Loucy (cell line): ENCODE results near the gene C1QTNF5.

Source experiments
- H2AFZ ChIP-seq: fragments of 200-600 bp; sonication (generic); 2 replicates; pipeline ENCODE4 v1.6.0; 2016; ENCODE audit warnings: antibody characterized with exemption, mild to moderate bottlenecking, low read length, moderate library complexity
- H3F3A ChIP-seq: fragments of 200-600 bp; 2 replicates; pipeline ENCODE4 v1.6.0; 2016; ENCODE audit warnings: antibody characterized with exemption, low read depth, mild to moderate bottlenecking
- H3K27me3 ChIP-seq: fragments of 200-600 bp; sonication (generic); 2 replicates; pipeline ENCODE4 v1.6.1; 2014; ENCODE audit warnings: low read length, mild to moderate bottlenecking; ENCODE audit not compliant: insufficient read depth, poor library complexity, severe bottlenecking
- H3K36me3 ChIP-seq: fragments of 200-600 bp; sonication (generic); 2 replicates; pipeline ENCODE4 v1.6.1; 2016; ENCODE audit warnings: low read length; ENCODE audit not compliant: insufficient read depth
- H3K4me1 ChIP-seq: fragments of 200-600 bp; sonication (generic); 2 replicates; pipeline ENCODE4 v1.5.1; 2014; ENCODE audit warnings: low read length, mild to moderate bottlenecking; ENCODE audit not compliant: insufficient read depth, poor library complexity, severe bottlenecking
- H3K4me2 ChIP-seq: fragments of 200-600 bp; sonication (generic); 2 replicates; pipeline ENCODE4 v1.6.0; 2014; ENCODE audit warnings: antibody characterized with exemption, low read length, low read depth, mild to moderate bottlenecking; ENCODE audit not compliant: poor library complexity, severe bottlenecking
- H3K4me3 ChIP-seq: fragments of 200-600 bp; sonication (generic); 2 replicates; pipeline ENCODE4 v1.5.1; 2014; ENCODE audit warnings: low read length, mild to moderate bottlenecking, mixed read lengths; ENCODE audit not compliant: poor library complexity, severe bottlenecking
- H3K79me2 ChIP-seq: fragments of 200-600 bp; sonication (generic); 2 replicates; pipeline ENCODE4 v1.6.1; 2014; ENCODE audit warnings: low read length; ENCODE audit not compliant: insufficient read depth
- H3K9ac ChIP-seq: fragments of 200-600 bp; sonication (generic); 2 replicates; pipeline ENCODE4 v1.6.0; 2014; ENCODE audit warnings: mild to moderate bottlenecking, low read depth, low read length, moderate library complexity; ENCODE audit not compliant: poor library complexity, severe bottlenecking
- H3K9me2 ChIP-seq: fragments of 200-600 bp; sonication (generic); replicated peaks from 2 replicates; pipeline ENCODE4 v1.6.1; 2016; ENCODE audit warnings: low read depth, low read length, mixed read lengths
- H3K9me3 ChIP-seq: fragments of 200-600 bp; sonication (generic); 2 replicates; pipeline ENCODE4 v1.6.1; 2014; ENCODE audit warnings: mild to moderate bottlenecking, antibody characterized with exemption, low read length, low read depth; ENCODE audit not compliant: insufficient read depth
- H4K20me1 ChIP-seq: fragments of 200-600 bp; sonication (generic); 2 replicates; pipeline ENCODE4 v1.6.0; 2014; ENCODE audit warnings: antibody characterized with exemption, low read length, mild to moderate bottlenecking; ENCODE audit not compliant: insufficient read depth, poor library complexity, severe bottlenecking
- EZH2phosphoT487 ChIP-seq: fragments of 200-600 bp; IDR thresholded peaks from 2 replicates; pipeline ENCODE4 v1.6.1; 2018; ENCODE audit warnings: antibody characterized with exemption, mild to moderate bottlenecking, moderate library complexity, borderline replicate concordance
- TF ChIP-seq, protein P1 (sequence below): fragments of 200-600 bp; sonication (generic); conservative IDR thresholded peaks from 2 replicates; pipeline ENCODE4 v1.5.1; 2014; ENCODE audit warnings: mild to moderate bottlenecking, antibody characterized with exemption, low read length

C1QTNF5 gene

DNA sequence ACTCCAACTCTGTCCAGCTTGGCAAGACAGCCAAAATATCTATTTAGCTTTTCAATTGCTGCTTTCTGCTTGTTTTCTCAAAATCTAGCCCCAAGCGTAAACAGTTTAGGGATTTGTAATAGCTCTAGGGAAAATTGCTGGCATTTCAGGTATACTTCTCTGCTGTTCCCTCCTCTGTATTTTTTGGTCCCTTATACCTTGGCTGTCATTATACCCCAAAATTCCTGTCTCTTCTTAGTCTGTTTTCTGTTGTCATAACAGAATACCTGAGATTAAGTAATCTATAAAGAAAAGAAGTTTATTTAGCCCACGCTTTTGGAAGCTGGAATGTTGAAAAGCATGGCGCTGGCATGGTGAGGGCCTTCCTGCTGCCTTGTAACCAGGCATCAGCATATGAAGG, 47.2 kb downstream of the C1QTNF5 start:
- no peak overlapping the region for H3K4me3 ChIP-seq
- no peak overlapping the region for H2AFZ ChIP-seq
- no peaks in the 10 kb centered on the region for H3F3A ChIP-seq
- peaks cover 4% of the 10 kb centered on the region; the same call in 1 of the 2 replicates for H3K9me3 ChIP-seq
- H3K4me1 ChIP-seq: no peaks in the 10 kb centered on the region
- no peaks in the 10 kb centered on the region for H3K27me3 ChIP-seq
- no peak overlapping the region for H3K9ac ChIP-seq
- peaks cover 52% of the 10 kb centered on the region for H3K36me3 ChIP-seq
- TF ChIP-seq EZH2phosphoT487: no peak
- TF ChIP-seq, protein P1, sequence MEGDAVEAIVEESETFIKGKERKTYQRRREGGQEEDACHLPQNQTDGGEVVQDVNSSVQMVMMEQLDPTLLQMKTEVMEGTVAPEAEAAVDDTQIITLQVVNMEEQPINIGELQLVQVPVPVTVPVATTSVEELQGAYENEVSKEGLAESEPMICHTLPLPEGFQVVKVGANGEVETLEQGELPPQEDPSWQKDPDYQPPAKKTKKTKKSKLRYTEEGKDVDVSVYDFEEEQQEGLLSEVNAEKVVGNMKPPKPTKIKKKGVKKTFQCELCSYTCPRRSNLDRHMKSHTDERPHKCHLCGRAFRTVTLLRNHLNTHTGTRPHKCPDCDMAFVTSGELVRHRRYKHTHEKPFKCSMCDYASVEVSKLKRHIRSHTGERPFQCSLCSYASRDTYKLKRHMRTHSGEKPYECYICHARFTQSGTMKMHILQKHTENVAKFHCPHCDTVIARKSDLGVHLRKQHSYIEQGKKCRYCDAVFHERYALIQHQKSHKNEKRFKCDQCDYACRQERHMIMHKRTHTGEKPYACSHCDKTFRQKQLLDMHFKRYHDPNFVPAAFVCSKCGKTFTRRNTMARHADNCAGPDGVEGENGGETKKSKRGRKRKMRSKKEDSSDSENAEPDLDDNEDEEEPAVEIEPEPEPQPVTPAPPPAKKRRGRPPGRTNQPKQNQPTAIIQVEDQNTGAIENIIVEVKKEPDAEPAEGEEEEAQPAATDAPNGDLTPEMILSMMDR: no peak
- no peaks in the 10 kb centered on the region for H3K79me2 ChIP-seq
- H3K4me2 ChIP-seq: no peak overlapping the region
- no peaks in the 10 kb centered on the region for H3K9me2 ChIP-seq
- H4K20me1 ChIP-seq: no peaks in the 10 kb centered on the region

DNA sequence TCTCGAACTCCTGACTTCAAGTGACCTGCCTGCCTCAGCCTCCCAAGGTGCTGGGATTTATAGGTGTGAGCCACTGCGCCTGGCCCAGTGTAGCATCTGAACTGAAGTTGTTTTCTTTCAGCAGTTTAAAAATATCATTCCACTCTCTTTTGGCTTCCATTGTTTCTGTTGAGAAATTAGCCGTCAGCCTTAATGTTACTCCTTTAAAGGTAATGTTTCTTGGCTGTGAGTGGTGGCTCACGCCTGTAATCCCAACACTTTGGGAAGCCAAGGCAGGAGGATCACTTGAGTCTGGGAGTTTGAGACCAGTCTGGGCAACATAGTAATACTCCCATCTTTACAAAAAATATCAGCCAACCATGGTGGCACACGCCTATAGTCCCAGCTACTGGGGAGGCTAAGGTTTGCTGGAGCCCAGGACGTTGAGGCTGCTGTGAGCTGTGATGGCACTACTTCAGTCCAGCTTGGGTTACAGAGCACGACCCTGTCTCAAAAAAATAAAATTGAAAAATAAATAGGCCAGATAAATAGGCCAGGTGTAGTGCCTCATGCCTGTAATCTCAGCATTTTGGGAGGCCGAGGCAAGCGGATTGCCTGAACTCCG, 49.7 kb downstream of the C1QTNF5 start:
- Histone ChIP-seq H2AFZ (no peak overlapping the region), H3K4me2 (no peak overlapping the region), H3K9me2 (no peaks in the 10 kb centered on the region), H4K20me1 (no peaks in the 10 kb centered on the region), H3K27me3 (no peaks in the 10 kb centered on the region), H3K9ac (no peak overlapping the region), H3K4me1 (no peaks in the 10 kb centered on the region), H3K79me2 (no peaks in the 10 kb centered on the region), H3K36me3 (peaks cover 56% of the 10 kb centered on the region; the same call in 1 of the 2 replicates), H3K9me3 (peaks cover 4% of the 10 kb centered on the region; the same call in 1 of the 2 replicates), H3F3A (no peaks in the 10 kb centered on the region), H3K4me3 (no peak overlapping the region)
- TF ChIP-seq EZH2phosphoT487: no peak
- TF ChIP-seq, protein P1: no peak
